ENCODE measurements around the gene MRTFA.

Gene MRTFA

GRCh38 chr22:40498420-40499208, 137.9 kb downstream of the MRTFA start:
- TF ChIP-seq GATA3 (IDR thresholded peaks at IDR 0.05; ENCODE audit: low read depth, low read length), result no peak
- TF ChIP-seq GATA2 (IDR thresholded peaks at IDR 0.05; ENCODE audit: low read depth, low read length), result no peak

GRCh38 chr22:40493441-40493840, 143.1 kb downstream of the MRTFA start:
- TF ChIP-seq GATA3 (IDR thresholded peaks at IDR 0.05; ENCODE audit: low read depth, low read length) (no peak), GATA2 (IDR thresholded peaks at IDR 0.05; ENCODE audit: low read depth, low read length) (no peak)

GRCh38 chr22:40491990-40492631, 144.4 kb downstream of the MRTFA start:
- TF ChIP-seq GATA3 (IDR thresholded peaks at IDR 0.05; ENCODE audit: low read depth, low read length), result no peak
- TF ChIP-seq GATA2 (IDR thresholded peaks at IDR 0.05; ENCODE audit: low read depth, low read length), result no peak

GRCh38 chr22:40487663-40488249, 148.8 kb downstream of the MRTFA start:
- no peak for TF ChIP-seq GATA3 (IDR thresholded peaks at IDR 0.05; ENCODE audit: low read depth, low read length)
- no peak for TF ChIP-seq GATA2 (IDR thresholded peaks at IDR 0.05; ENCODE audit: low read depth, low read length)

GRCh38 chr22:40486962-40487602, 149.4 kb downstream of the MRTFA start:
- TF ChIP-seq GATA2 (IDR thresholded peaks at IDR 0.05; ENCODE audit: low read depth, low read length) (no peak), GATA3 (IDR thresholded peaks at IDR 0.05; ENCODE audit: low read depth, low read length) (no peak)

- TF ChIP-seq GATA2 (IDR thresholded peaks at IDR 0.05; ENCODE audit: low read depth, low read length) (no peak), GATA3 (IDR thresholded peaks at IDR 0.05; ENCODE audit: low read depth, low read length) (no peak)
Observed at GRCh38 chr22:40485813-40486667, 150.5 kb downstream of the MRTFA start.

- TF ChIP-seq GATA2 (IDR thresholded peaks at IDR 0.05; ENCODE audit: low read depth, low read length), result no peak
- TF ChIP-seq GATA3 (IDR thresholded peaks at IDR 0.05; ENCODE audit: low read depth, low read length), result no peak
Observed at GRCh38 chr22:40484906-40485669, 151.4 kb downstream of the MRTFA start.

- TF ChIP-seq GATA3 (IDR thresholded peaks at IDR 0.05; ENCODE audit: low read depth, low read length) (no peak), GATA2 (IDR thresholded peaks at IDR 0.05; ENCODE audit: low read depth, low read length) (no peak)
Observed at GRCh38 chr22:40482886-40483285, 153.6 kb downstream of the MRTFA start.

GRCh38 chr22:40482391-40482790, 154.1 kb downstream of the MRTFA start:
- no peak for TF ChIP-seq GATA3 (IDR thresholded peaks at IDR 0.05; ENCODE audit: low read depth, low read length)
- no peak for TF ChIP-seq GATA2 (IDR thresholded peaks at IDR 0.05; ENCODE audit: low read depth, low read length)

GRCh38 chr22:40480996-40481395, 155.5 kb downstream of the MRTFA start:
- no peak for TF ChIP-seq GATA2 (IDR thresholded peaks at IDR 0.05; ENCODE audit: low read depth, low read length)

GRCh38 chr22:40479887-40480538, 156.5 kb downstream of the MRTFA start:
- TF ChIP-seq GATA3 (IDR thresholded peaks at IDR 0.05; ENCODE audit: low read depth, low read length), result no peak
- no peak for TF ChIP-seq GATA2 (IDR thresholded peaks at IDR 0.05; ENCODE audit: low read depth, low read length)

- TF ChIP-seq GATA3 (IDR thresholded peaks at IDR 0.05; ENCODE audit: low read depth, low read length) (no peak), GATA2 (IDR thresholded peaks at IDR 0.05; ENCODE audit: low read depth, low read length) (no peak)
Observed at GRCh38 chr22:40479126-40479800, 157.3 kb downstream of the MRTFA start.
